Erythroblast (primary cell): Measurements from ENCODE around the gene SYS1.

ENCODE experiments used
- GATA1 ChIP-seq: IDR thresholded peaks from 2 replicates; pipeline ENCODE4 v1.6.1; 2011; ENCODE audit warnings: low read depth, mild to moderate bottlenecking, control low read depth, low read length, moderate library complexity
- POLR2A ChIP-seq: IDR thresholded peaks from 2 replicates; pipeline ENCODE4 v1.6.1; 2011; ENCODE audit warnings: mild to moderate bottlenecking, low read length

DNA sequence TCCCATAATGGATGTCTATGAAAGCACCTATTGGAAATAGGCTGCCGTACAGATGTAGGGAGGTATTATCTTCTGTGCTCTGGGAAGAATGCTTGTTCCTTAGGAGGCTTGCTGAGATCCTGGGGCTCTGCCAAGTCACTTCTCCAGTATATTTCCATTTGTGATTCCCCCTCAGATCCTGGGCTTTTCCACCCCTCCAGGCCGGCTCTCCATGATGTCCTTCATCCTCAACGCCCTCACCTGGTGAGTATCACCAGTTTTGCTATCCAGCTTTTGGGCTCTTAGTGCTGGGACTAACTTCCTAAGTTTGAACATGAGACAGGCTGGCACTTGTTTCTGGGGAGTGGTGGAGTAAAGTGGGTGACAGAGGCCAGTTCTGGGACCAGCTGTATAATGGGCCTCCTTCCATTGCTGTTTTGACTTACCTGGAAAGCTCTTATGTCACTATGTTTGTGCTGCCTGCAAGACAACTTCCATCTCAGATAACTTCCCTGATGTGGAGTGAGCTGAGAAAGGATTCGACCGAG lies 2.6 kb downstream of the SYS1 start:
- no peak for TF ChIP-seq POLR2A
- TF ChIP-seq GATA1 = no peak
